ENCODE data around the gene CEP135. TPM values are rescaled to one million over a fixed set of nuclear protein-coding genes. Genes with fewer than 3 reads are reported as not detected.
"Not testable (repeated sequence)": the region's sequence is repeated elsewhere in the genome, so short reads cannot be mapped to it uniquely, and the experiment has no call there.

Gene CEP135
- total and polyA plus RNA-seq, 9 donors: 4.3 to 11.5 (median 8.2) TPM

- intact Hi-C loops (cut with DNase I): no loop called here
- WGBS, 3 donors: 82 to 95% (median 83%) methylated on average over 6 of the region's 6 CpGs
- TF ChIP-seq EP300 (IDR thresholded peaks at IDR 0.05) (no peak), CTCF (IDR thresholded peaks at IDR 0.05) (no peak), POLR2A (IDR thresholded peaks at IDR 0.05) (no peak)
Observed at GRCh38 chr4:56067826-56068225, 119.1 kb downstream of the CEP135 start.

GRCh38 chr4:56072730-56073129 is 124.0 kb downstream of the CEP135 start:
- H3K36me3 ChIP-seq; H3K4me3 ChIP-seq; H3K9me3 ChIP-seq; H3K27ac ChIP-seq; intact Hi-C loops (cut with DNase I); H3K27me3 ChIP-seq; DNase-seq; H3K4me1 ChIP-seq (ENCODE audit: insufficient read depth): not testable (repeated sequence)
- WGBS, 3 donors: 91 to 92% (median 91%) methylated on average over 3 of the region's 3 CpGs

More at GRCh38 chr4:56067826-56068225, 119.1 kb downstream of the CEP135 start:
- Histone ChIP-seq H3K9me3 (no peaks in the 10 kb centered on the region), H3K27me3 (no peaks in the 10 kb centered on the region), H3K4me1 (ENCODE audit: insufficient read depth) (no peaks in the 10 kb centered on the region), H3K4me3 (no peak overlapping the region), H3K36me3 (no peaks in the 10 kb centered on the region), H3K27ac (no peak overlapping the region)
- no peak for DNase-seq

- Histone ChIP-seq H3K4me1 (ENCODE audit: insufficient read depth) (no peaks in the 10 kb centered on the region), H3K9me3 (no peaks in the 10 kb centered on the region), H3K36me3 (no peaks in the 10 kb centered on the region), H3K27ac (no peak overlapping the region), H3K27me3 (no peaks in the 10 kb centered on the region), H3K4me3 (no peak overlapping the region)
- no peak for DNase-seq
- 96 to 98% (median 96%) methylated on average over 2 of the region's 2 CpGs for WGBS, 3 donors
- no peak for TF ChIP-seq POLR2A (IDR thresholded peaks at IDR 0.05)
- TF ChIP-seq EP300 (IDR thresholded peaks at IDR 0.05): no peak
- no peak for TF ChIP-seq CTCF (IDR thresholded peaks at IDR 0.05)
- intact Hi-C loops (cut with DNase I): loop anchor here in 1 of 4 donors (2.0 kb wide), 1 partner anchor 39 kb away; no protein-coding TSS in a partner anchor
Observed at GRCh38 chr4:56077676-56078075, 128.9 kb downstream of the CEP135 start.

GRCh38 chr4:56078866-56079265 is 130.1 kb downstream of the CEP135 start:
- Histone ChIP-seq H3K27me3 (no peaks in the 10 kb centered on the region), H3K9me3 (no peaks in the 10 kb centered on the region), H3K4me3 (no peak overlapping the region), H3K36me3 (no peaks in the 10 kb centered on the region), H3K27ac (no peak overlapping the region), H3K4me1 (ENCODE audit: insufficient read depth) (no peaks in the 10 kb centered on the region)
- DNase-seq: no peak
- TF ChIP-seq CTCF (IDR thresholded peaks at IDR 0.05): no peak
- TF ChIP-seq POLR2A (IDR thresholded peaks at IDR 0.05): no peak
- TF ChIP-seq EP300 (IDR thresholded peaks at IDR 0.05): no peak
- 61 to 80% (median 73%) methylated on average over 4 of the region's 4 CpGs for WGBS, 3 donors
- intact Hi-C loops (cut with DNase I): loop anchor here in 1 of 4 donors (2.0 kb wide), 1 partner anchor 40 kb away; no protein-coding TSS in a partner anchor

- no peaks in the 10 kb centered on the region for H3K9me3 ChIP-seq
- no peaks in the 10 kb centered on the region for H3K4me1 ChIP-seq (ENCODE audit: insufficient read depth)
- H3K27ac ChIP-seq: no peak overlapping the region
- H3K36me3 ChIP-seq: no peaks in the 10 kb centered on the region
- intact Hi-C loops (cut with DNase I): no loop called here
- no peak overlapping the region for H3K4me3 ChIP-seq
- no peak for TF ChIP-seq EP300 (IDR thresholded peaks at IDR 0.05)
- no peak for TF ChIP-seq POLR2A (IDR thresholded peaks at IDR 0.05)
- TF ChIP-seq CTCF (IDR thresholded peaks at IDR 0.05): no peak
- 86 to 91% (median 87%) methylated on average over 4 of the region's 4 CpGs for WGBS, 3 donors
- H3K27me3 ChIP-seq: no peaks in the 10 kb centered on the region
- DNase-seq: no peak
Observed at GRCh38 chr4:56080384-56080783, 131.6 kb downstream of the CEP135 start.

Data from ovary (tissue), 9 donors.